Heart left ventricle (tissue), 16 donors: ENCODE measurements around the gene MAS1L. TPM values are rescaled to one million over a fixed set of nuclear protein-coding genes. Genes with fewer than 3 reads are reported as not detected.

Source experiments
- ATAC-seq, 4 donors: fragments of 200-7000 bp; cut with Tn5 transposase; one replicate each; pipeline ENCODE4 v1.9.1; 2020 to 2022; ENCODE audit warnings: moderate library complexity in 4 of 4, mild to moderate bottlenecking in 3 of 4, moderate number of reproducible peaks in 1 of 4
- DNase-seq, 5 donors: peaks; one replicate each; pipeline ENCODE4 v3.0.0-alpha.2; 2020
- H3K27ac ChIP-seq, 12 donors: fragments of 200-600 bp; sonication (generic) in 4 of 12; one replicate each; pipeline versions ENCODE4 v1.5.0 to v1.8.0; 2016 to 2022; ENCODE audit warnings: mild to moderate bottlenecking in 2 of 12
- H3K27me3 ChIP-seq, 9 donors: fragments of 200-600 bp; sonication (generic) in 2 of 9; one replicate each; pipeline versions ENCODE4 v1.5.1 to v1.8.0; 2016 to 2022; ENCODE audit warnings: mild to moderate bottlenecking in 3 of 9
- H3K36me3 ChIP-seq, 9 donors: fragments of 200-600 bp; sonication (generic) in 2 of 9; one replicate each; pipeline versions ENCODE4 v1.5.0 to v1.8.0; 2018 to 2022; ENCODE audit warnings: mild to moderate bottlenecking in 2 of 9
- H3K4me1 ChIP-seq, 12 donors: fragments of 200-600 bp; sonication (generic) in 4 of 12; one replicate each; pipeline versions ENCODE4 v1.5.0 to v1.8.0; 2016 to 2022; ENCODE audit warnings: mild to moderate bottlenecking in 3 of 12
- H3K4me3 ChIP-seq, 12 donors: fragments of 200-600 bp; sonication (generic) in 4 of 12; one replicate each; pipeline versions ENCODE4 v1.5.0 to v1.8.0; 2017 to 2022; ENCODE audit warnings: mild to moderate bottlenecking in 9 of 12, moderate library complexity in 4 of 12
- H3K9me3 ChIP-seq, 12 donors: fragments of 200-600 bp; sonication (generic) in 4 of 12; one replicate each; pipeline versions ENCODE4 v1.5.0 to v1.8.0; 2016 to 2022; ENCODE audit warnings: mild to moderate bottlenecking in 1 of 12
- POLR2A ChIP-seq, 2 donors: fragments of 450-650 bp; IDR thresholded peaks; one replicate each; pipeline ENCODE4 v1.6.1; 2017; ENCODE audit warnings: antibody characterized with exemption in 2 of 2, mild to moderate bottlenecking in 2 of 2, moderate library complexity in 2 of 2
- WGBS, 4 donors: extraction: QIAGEN DNeasy Blood & Tissue Kit in 2 of 4; methylation state at CpG; one replicate each; pipeline versions ENCODE4 v1.1.5 to v1.1.7; 2013 to 2018; 5-methylcytosine and 5-hydroxymethylcytosine counted together
- intact Hi-C, 10 donors: fragments of 100-400 bp; cut with DNase I; formaldehyde crosslinking; loops; one replicate each; pipeline versions ENCODE4 v1.11.1 to v1.14.2; 2022
- polyA plus RNA-seq, 2 donors: library from polyadenylated mRNA; stranded (reverse); fragments of 200-250 nt; gene quantifications; one replicate each; pipeline ENCODE4 v1.2.3, GENCODE V29; 2013
- total RNA-seq, 9 donors: library from RNA; depleted of rRNA in 2 of 9; stranded (reverse); fragments of >200 nt in 2 of 9; fragmentation: NEBNext Ultra II Directional in 3 of 9; extraction: Animal tissue kit (Norgen Biotek cat#: 25700) in 3 of 9; gene quantifications; one replicate each; pipeline versions ENCODE4 v1.1.0 to v1.2.4, GENCODE V29; 2016 to 2023
- TF ChIP-seq, protein P1 (sequence below), 12 donors: fragments of 200-600 bp; sonication (generic) in 4 of 12; IDR thresholded peaks; one replicate each; pipeline versions ENCODE4 v1.5.0 to v1.8.0; 2018 to 2022; ENCODE audit warnings: antibody characterized with exemption in 12 of 12, mild to moderate bottlenecking in 5 of 12
- donor health status: ischemic (EF 13 %, LVEDD 7.1; RV severe dilation, severe dysfunction).
- donor health status: healthy with polysubstance abuse.
- donor health status: DM: no; HTN: yes; CAD: no.
- donor health status: DM: no; HTN: no; CAD: no.
- donor health status: ischemic (EF 25% LVEDD 6.9; RV normal size, moderate dysfunction).
- donor health status: ischemic (EF 25% LVEDD 5.7; RV mildly dilated, moderate dysfunction).
- donor health status: healthy.
- donor health status: DM: yes; HTN: yes; CAD: no.
- donor health status: ischemic (EF 35%, LVEDD 5.7; RV mildly dilated, moderate dysfunction).
- donor health status: nonischemic (EF 11% LVEDD 7.7; RV severe dilation, severe dysfunction).
- donor health status: DM: yes; HTN: yes; CAD: no.
- donor health status: PGD.
- donor health status: ischemic (EF 29% LVEDD 5.4; RV normal size, mild dysfunction).
- donor health status: nonischemic (EF 23%, LVEDD 6.1; RV moderate dilation, normal function).

Gene MAS1L
- total and polyA plus RNA-seq, 11 donors, result not detected

DNA sequence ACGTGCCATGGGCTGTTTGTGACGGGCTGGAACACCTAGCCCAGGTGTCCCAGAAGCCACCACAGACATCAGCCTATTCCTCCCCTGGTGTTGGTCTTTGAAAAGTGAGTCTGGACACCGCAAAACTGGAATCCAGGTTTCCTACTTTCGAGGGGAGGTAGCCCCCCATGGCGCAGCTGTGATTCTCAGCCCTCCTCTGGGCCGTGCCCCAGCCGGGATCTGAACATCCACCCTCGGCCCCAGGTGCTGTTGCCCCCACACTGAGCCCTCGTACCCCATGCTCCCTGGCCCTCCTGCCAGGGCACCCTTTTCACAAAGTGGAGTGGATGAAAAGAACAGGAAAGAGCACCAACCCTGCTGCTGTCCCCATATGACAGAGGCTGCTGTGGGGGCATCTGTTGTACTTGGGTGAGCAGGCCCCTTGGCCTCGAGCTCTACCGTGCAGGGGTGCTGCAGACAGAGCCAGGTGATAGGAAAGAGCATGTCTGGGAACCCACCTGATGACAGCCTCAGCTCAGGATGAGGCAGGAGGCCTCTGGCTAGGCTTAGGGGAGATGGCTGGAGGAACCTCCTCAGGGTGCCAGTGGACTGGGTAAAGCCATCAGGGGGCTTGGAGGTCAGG lies 18.8 kb upstream of the MAS1L start:
- no peaks in the 10 kb centered on the region for H3K36me3 ChIP-seq
- ATAC-seq (peak in 1 of 4 donors; percentile 11), DNase-seq (no peak)
- WGBS, 4 donors, result 61 to 82% (median 72%) methylated on average over 5 to 11 of the region's 11 CpGs
- TF ChIP-seq POLR2A (IDR thresholded peaks at IDR 0.05), result no peak
- TF ChIP-seq, protein P1, sequence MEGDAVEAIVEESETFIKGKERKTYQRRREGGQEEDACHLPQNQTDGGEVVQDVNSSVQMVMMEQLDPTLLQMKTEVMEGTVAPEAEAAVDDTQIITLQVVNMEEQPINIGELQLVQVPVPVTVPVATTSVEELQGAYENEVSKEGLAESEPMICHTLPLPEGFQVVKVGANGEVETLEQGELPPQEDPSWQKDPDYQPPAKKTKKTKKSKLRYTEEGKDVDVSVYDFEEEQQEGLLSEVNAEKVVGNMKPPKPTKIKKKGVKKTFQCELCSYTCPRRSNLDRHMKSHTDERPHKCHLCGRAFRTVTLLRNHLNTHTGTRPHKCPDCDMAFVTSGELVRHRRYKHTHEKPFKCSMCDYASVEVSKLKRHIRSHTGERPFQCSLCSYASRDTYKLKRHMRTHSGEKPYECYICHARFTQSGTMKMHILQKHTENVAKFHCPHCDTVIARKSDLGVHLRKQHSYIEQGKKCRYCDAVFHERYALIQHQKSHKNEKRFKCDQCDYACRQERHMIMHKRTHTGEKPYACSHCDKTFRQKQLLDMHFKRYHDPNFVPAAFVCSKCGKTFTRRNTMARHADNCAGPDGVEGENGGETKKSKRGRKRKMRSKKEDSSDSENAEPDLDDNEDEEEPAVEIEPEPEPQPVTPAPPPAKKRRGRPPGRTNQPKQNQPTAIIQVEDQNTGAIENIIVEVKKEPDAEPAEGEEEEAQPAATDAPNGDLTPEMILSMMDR (IDR thresholded peaks at IDR 0.05), result no peak
- peaks cover 0 to 8% (median 0%) of the 10 kb centered on the region in 9 donors for H3K27me3 ChIP-seq
- H3K9me3 ChIP-seq, result no peaks in the 10 kb centered on the region
- no peak overlapping the region for H3K4me3 ChIP-seq
- no peaks in the 10 kb centered on the region for H3K4me1 ChIP-seq
- intact Hi-C loops, result no loop called here
- no peak overlapping the region for H3K27ac ChIP-seq

DNA sequence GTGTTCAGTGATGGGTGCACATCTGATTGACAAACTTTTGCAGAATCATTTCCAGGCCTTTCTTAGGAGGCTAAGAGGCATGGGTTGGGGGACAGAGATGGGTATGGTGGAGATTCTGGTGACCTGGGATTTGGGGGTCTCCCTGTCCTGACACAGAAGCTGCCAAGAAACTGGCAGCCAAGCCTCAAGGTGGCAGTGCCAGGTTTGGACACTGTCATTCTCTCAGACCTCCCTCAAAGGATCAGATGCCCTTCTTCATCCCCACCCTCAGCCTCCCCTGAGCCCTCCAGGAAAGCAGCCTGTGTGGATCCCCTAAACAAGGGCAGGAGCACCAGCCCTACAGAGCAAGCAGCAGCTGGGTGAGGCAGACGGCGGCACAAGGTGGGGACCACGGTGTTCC lies 18.1 kb upstream of the MAS1L start:
- TF ChIP-seq, protein P1 (IDR thresholded peaks at IDR 0.05), result no peak
- TF ChIP-seq POLR2A (IDR thresholded peaks at IDR 0.05), result no peak
- Histone ChIP-seq H3K27me3 (peaks cover 0 to 9% (median 0%) of the 10 kb centered on the region in 9 donors), H3K4me1 (no peaks in the 10 kb centered on the region), H3K9me3 (no peaks in the 10 kb centered on the region), H3K4me3 (no peak overlapping the region), H3K36me3 (no peaks in the 10 kb centered on the region), H3K27ac (no peak overlapping the region)
- DNase-seq, result no peak
- 90 to 97% (median 92%) methylated on average over 3 of the region's 3 CpGs for WGBS, 4 donors
- intact Hi-C loops, result no loop called here
- no peak for ATAC-seq

DNA sequence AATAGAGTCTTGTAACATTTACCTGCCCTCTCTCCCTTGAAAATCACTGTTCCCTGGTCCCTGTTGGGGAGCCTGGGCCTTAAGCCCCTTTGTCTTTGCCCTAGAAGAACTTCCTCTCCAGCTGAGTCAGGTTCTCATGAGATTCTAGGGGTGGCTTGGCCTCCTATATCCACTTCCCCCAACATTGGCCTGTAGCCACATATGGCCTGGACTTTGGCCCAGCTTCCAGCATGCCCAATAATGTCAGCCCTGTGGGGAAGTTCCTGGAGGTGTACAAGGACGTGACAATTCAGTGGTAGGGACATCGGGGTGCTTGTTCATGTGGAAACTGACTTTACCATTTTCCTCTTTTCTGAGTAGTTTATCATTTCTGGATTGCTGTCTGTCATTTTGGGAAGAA lies 17.2 kb upstream of the MAS1L start:
- Histone ChIP-seq H3K9me3 (no peaks in the 10 kb centered on the region), H3K27me3 (peaks cover 0 to 14% (median 0%) of the 10 kb centered on the region in 9 donors), H3K36me3 (no peaks in the 10 kb centered on the region), H3K27ac (no peak overlapping the region), H3K4me1 (no peaks in the 10 kb centered on the region), H3K4me3 (no peak overlapping the region)
- intact Hi-C loops, result no loop called here
- DNase-seq, result no peak
- TF ChIP-seq, protein P1 (IDR thresholded peaks at IDR 0.05), result no peak
- TF ChIP-seq POLR2A (IDR thresholded peaks at IDR 0.05), result no peak
- no peak for ATAC-seq
- WGBS, 4 donors, result 62 to 77% (median 68%) methylated on average over 2 of the region's 2 CpGs

DNA sequence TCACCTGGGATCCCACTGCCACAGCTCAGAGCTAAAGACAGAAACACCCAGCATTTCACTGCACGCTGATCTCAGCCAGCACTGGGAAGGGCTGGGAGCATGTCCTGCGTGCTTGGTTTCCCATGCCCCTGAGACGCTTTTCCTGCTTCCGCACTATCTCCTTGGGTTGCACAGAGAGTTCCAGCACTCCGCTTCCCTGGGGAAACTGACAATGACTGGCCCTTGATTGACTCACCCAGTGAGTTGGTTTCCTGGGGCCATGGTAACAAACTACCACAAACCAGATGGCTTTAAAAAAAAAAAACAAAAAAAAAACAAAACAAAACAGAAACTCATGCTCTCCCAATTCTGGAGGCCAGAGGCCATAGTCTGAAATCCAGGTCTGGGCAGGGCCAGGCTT lies 14.8 kb upstream of the MAS1L start:
- H3K27me3 ChIP-seq, result peaks cover 0 to 15% (median 0%) of the 10 kb centered on the region in 9 donors
- intact Hi-C loops, result no loop called here
- H3K4me1 ChIP-seq, result no peaks in the 10 kb centered on the region
- TF ChIP-seq, protein P1 (IDR thresholded peaks at IDR 0.05), result no peak
- TF ChIP-seq POLR2A (IDR thresholded peaks at IDR 0.05), result no peak
- no peaks in the 10 kb centered on the region for H3K9me3 ChIP-seq
- 64 to 78% (median 75%) methylated on average over 5 of the region's 5 CpGs for WGBS, 4 donors
- no peaks in the 10 kb centered on the region for H3K36me3 ChIP-seq
- H3K27ac ChIP-seq, result no peak overlapping the region
- no peak overlapping the region for H3K4me3 ChIP-seq
- peak in 1 of 4 donors; percentile 11 for ATAC-seq
- no peak for DNase-seq
